Measurements from ENCODE around the gene SYT1.

Gene SYT1

DNA sequence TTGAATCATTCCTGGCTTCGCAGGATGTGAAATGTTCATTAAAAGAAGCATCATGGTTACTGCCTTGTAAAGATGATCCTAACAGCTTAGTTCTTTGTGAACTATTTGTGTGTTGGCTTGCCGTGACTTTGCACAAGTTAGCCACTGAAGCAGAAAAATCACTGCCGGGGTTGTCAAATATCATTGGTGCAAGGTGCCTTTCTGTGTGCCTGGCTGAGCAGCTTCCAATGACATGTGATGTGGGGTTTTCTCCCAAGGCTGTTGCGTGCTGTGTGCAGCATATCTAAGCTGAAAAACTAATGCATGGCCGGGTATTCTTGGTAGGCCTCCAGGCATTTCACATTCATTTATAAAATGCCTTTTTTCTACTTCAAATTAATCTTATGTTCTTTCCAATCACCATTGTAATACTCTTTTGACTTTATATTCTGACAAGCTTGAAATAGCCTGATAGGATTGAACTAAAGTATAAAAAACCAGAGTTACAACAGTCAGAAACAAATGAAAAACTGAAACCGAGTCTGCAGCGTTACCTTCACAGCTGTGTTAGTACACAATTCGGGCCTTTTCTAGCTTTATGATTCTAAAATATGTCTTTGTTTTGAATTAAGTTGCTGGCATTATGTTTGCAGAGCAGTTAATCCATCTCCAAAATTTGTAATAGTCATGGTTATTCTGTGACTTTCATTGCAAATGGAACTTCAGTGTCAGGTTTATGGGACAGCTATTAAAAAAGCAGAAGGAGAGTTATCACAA lies 222.1 kb downstream of the SYT1 start:
- H3K27ac ChIP-seq = no peak overlapping the region
- no peaks in the 10 kb centered on the region for H3K27me3 ChIP-seq
- TF ChIP-seq, protein P1, sequence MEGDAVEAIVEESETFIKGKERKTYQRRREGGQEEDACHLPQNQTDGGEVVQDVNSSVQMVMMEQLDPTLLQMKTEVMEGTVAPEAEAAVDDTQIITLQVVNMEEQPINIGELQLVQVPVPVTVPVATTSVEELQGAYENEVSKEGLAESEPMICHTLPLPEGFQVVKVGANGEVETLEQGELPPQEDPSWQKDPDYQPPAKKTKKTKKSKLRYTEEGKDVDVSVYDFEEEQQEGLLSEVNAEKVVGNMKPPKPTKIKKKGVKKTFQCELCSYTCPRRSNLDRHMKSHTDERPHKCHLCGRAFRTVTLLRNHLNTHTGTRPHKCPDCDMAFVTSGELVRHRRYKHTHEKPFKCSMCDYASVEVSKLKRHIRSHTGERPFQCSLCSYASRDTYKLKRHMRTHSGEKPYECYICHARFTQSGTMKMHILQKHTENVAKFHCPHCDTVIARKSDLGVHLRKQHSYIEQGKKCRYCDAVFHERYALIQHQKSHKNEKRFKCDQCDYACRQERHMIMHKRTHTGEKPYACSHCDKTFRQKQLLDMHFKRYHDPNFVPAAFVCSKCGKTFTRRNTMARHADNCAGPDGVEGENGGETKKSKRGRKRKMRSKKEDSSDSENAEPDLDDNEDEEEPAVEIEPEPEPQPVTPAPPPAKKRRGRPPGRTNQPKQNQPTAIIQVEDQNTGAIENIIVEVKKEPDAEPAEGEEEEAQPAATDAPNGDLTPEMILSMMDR (IDR thresholded peaks at IDR 0.05) = no peak
- H3K9me3 ChIP-seq = no peaks in the 10 kb centered on the region
- no peak overlapping the region for H3K4me3 ChIP-seq (ENCODE audit: low read depth in 1 of 2, low read length in 1 of 2)
- no peaks in the 10 kb centered on the region for H3K36me3 ChIP-seq
- H3K4me1 ChIP-seq (ENCODE audit: control insufficient read depth in 1 of 2, insufficient read depth in 1 of 2, low read depth in 1 of 2, low read length in 1 of 2) = no peaks in the 10 kb centered on the region

DNA sequence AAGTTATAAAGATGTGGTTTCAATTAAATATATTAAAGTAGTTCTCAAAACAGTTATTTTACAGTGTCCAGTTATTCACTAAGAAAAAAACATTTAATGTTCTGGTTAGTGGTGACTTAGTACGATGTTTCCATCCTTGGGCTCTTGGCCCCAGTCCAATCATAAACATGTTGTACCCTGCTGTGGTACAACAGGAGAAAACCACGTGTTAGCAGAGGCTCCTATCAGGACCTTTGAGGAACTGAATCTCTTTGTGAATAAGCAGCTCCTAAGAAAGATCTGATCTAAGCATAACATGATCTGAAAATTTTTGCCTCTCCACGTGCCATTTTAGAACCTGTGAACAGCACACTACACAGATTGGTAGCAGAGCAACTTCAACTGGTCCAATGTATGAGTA lies 234.0 kb downstream of the SYT1 start:
- Histone ChIP-seq H3K4me3 (ENCODE audit: low read depth in 1 of 2, low read length in 1 of 2) (no peak overlapping the region), H3K4me1 (ENCODE audit: control insufficient read depth in 1 of 2, insufficient read depth in 1 of 2, low read depth in 1 of 2, low read length in 1 of 2) (no peaks in the 10 kb centered on the region), H3K27me3 (no peaks in the 10 kb centered on the region), H3K9me3 (no peaks in the 10 kb centered on the region), H3K27ac (no peak overlapping the region), H3K36me3 (no peaks in the 10 kb centered on the region)
- TF ChIP-seq, protein P1 (IDR thresholded peaks at IDR 0.05) = no peak

DNA sequence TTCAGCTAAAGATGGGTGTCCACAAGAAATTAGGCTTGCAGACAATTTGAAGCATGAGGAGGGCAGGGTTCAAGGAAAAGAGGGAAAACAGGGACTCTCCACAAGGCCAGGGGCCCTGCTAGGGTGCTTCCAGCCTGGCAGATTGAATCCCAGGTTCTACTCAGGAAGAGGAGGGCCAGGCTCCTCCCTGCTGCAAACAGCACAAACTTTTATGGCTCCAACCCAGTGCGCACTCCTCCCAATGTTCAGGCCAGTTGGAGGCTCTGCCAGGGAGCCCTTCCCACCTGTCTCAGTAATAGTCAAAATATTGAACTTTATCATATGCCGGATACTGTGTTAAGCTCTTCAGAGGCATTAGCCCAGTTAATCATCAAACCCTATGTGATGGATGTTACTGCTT lies 244.4 kb downstream of the SYT1 start:
- Histone ChIP-seq H3K9me3 (no peaks in the 10 kb centered on the region), H3K27ac (no peak overlapping the region), H3K27me3 (no peaks in the 10 kb centered on the region), H3K36me3 (no peaks in the 10 kb centered on the region), H3K4me3 (ENCODE audit: low read depth in 1 of 2, low read length in 1 of 2) (no peak overlapping the region), H3K4me1 (ENCODE audit: control insufficient read depth in 1 of 2, insufficient read depth in 1 of 2, low read depth in 1 of 2, low read length in 1 of 2) (no peaks in the 10 kb centered on the region)
- TF ChIP-seq, protein P1 (IDR thresholded peaks at IDR 0.05) = no peak

DNA sequence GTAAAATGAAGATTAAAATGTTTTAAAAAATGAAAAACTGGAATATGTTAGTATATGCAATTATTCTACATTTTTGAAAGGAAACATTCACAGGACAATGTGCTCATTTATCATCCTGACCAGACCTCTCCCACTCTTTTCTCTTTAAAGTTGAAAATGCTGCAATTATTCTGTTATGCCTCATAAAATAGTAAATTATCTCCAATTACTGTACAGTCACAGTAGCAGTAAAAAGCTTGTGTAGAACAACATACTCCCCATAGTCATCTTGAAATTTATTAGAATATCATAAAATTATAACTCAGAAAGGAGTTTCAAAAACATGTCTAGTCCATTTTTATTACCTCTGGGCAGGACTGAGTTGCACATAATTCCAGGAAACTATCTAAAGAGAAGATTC lies 250.3 kb downstream of the SYT1 start:
- Histone ChIP-seq H3K27ac (no peak overlapping the region), H3K4me1 (ENCODE audit: control insufficient read depth in 1 of 2, insufficient read depth in 1 of 2, low read depth in 1 of 2, low read length in 1 of 2) (no peaks in the 10 kb centered on the region), H3K27me3 (no peaks in the 10 kb centered on the region), H3K4me3 (ENCODE audit: low read depth in 1 of 2, low read length in 1 of 2) (no peak overlapping the region), H3K9me3 (no peaks in the 10 kb centered on the region), H3K36me3 (no peaks in the 10 kb centered on the region)
- TF ChIP-seq, protein P1 (IDR thresholded peaks at IDR 0.05) = no peak

DNA sequence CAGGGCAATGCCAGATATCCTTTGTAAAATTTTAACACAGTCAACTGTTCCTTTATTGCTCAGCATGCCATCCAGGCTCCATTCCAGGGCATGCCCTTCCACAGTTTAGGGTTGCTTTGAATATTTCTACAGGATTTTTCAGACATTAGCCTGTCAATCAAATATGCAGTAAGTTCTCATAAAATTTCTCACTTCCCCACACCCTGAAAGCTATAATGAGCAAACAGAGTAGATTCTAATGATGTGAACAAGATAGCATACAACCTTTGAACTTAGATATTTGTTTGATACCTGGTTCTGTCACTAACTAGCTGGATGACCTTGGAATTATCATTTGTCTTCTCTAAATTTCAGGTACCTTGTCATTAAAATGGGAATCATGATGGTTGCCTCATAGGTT lies 251.2 kb downstream of the SYT1 start:
- no peak overlapping the region for H3K4me3 ChIP-seq (ENCODE audit: low read depth in 1 of 2, low read length in 1 of 2)
- H3K27me3 ChIP-seq = no peaks in the 10 kb centered on the region
- H3K36me3 ChIP-seq = no peaks in the 10 kb centered on the region
- no peaks in the 10 kb centered on the region for H3K9me3 ChIP-seq
- H3K27ac ChIP-seq = no peak overlapping the region
- TF ChIP-seq, protein P1 (IDR thresholded peaks at IDR 0.05) = no peak
- no peaks in the 10 kb centered on the region for H3K4me1 ChIP-seq (ENCODE audit: control insufficient read depth in 1 of 2, insufficient read depth in 1 of 2, low read depth in 1 of 2, low read length in 1 of 2)
